Right atrium auricular region (tissue), 2 donors: Measurements from ENCODE around the gene GRAMD4. TPM values are rescaled to one million over a fixed set of nuclear protein-coding genes. Genes with fewer than 3 reads are reported as not detected.

Experiments
- DNase-seq: peaks from one replicate; pipeline ENCODE4 v3.0.0-alpha.2; 2019; ENCODE audit warnings: low spot score
- H3K27ac ChIP-seq, 2 donors: fragments of 200-600 bp; sonication (generic); 1 replicate in 1 of 2; 2 replicates in 1 of 2; pipeline ENCODE4 v1.5.1; 2016 to 2019
- H3K27me3 ChIP-seq, 2 donors: fragments of 200-600 bp; sonication (generic); one replicate each; pipeline versions ENCODE4 v1.5.1 to v1.6.0; 2017 to 2019
- H3K36me3 ChIP-seq: fragments of 200-600 bp; sonication (generic); one replicate; pipeline ENCODE4 v1.5.1; 2016
- H3K4me1 ChIP-seq, 2 donors: fragments of 200-600 bp; sonication (generic); one replicate each; pipeline versions ENCODE4 v1.5.1 to v1.6.0; 2017 to 2019
- H3K4me3 ChIP-seq, 2 donors: fragments of 200-600 bp; sonication (generic); 1 replicate in 1 of 2; 2 replicates in 1 of 2; pipeline ENCODE4 v1.5.1; 2017 to 2019; ENCODE audit warnings: mild to moderate bottlenecking in 1 of 2, moderate library complexity in 1 of 2
- H3K9me3 ChIP-seq, 2 donors: fragments of 200-600 bp; sonication (generic); one replicate each; pipeline ENCODE4 v1.5.1; 2019
- CTCF ChIP-seq, 2 donors: fragments of 200-600 bp; sonication (generic); IDR thresholded peaks; one replicate each; pipeline ENCODE4 v1.5.1; 2019; ENCODE audit warnings: antibody characterized with exemption in 2 of 2
- total RNA-seq, 2 donors: library from RNA; depleted of rRNA; stranded (reverse); fragments of >200 nt; gene quantifications; one replicate each; pipeline ENCODE4 v1.1.0, GENCODE V29; 2016

Gene GRAMD4
- total RNA-seq, 2 donors from 2014 or later, result 29.1 to 31.6 TPM

GRCh38 chr22:46708766-46709330 lies 88.7 kb downstream of the GRAMD4 start:
- no peak for DNase-seq
- Histone ChIP-seq H3K4me3 (no peak overlapping the region), H3K27ac (no peak overlapping the region), H3K27me3 (no peaks in the 10 kb centered on the region), H3K36me3 (peaks cover 83% of the 10 kb centered on the region), H3K9me3 (no peaks in the 10 kb centered on the region), H3K4me1 (peaks cover 0 to 4% of the 10 kb centered on the region in 2 donors)
- TF ChIP-seq CTCF (IDR thresholded peaks at IDR 0.05), result no peak

- Histone ChIP-seq H3K27ac (no peak overlapping the region), H3K4me3 (no peak overlapping the region), H3K4me1 (peaks cover 0 to 12% of the 10 kb centered on the region in 2 donors), H3K9me3 (no peaks in the 10 kb centered on the region), H3K27me3 (no peaks in the 10 kb centered on the region), H3K36me3 (peaks cover 68% of the 10 kb centered on the region)
- no peak for TF ChIP-seq CTCF (IDR thresholded peaks at IDR 0.05)
- DNase-seq, result no peak
Measured at GRCh38 chr22:46710806-46711205, 90.6 kb downstream of the GRAMD4 start.

GRCh38 chr22:46712288-46712687 lies 92.1 kb downstream of the GRAMD4 start:
- Histone ChIP-seq H3K9me3 (no peaks in the 10 kb centered on the region), H3K36me3 (peaks cover 61% of the 10 kb centered on the region), H3K27ac (no peak overlapping the region), H3K4me3 (no peak overlapping the region), H3K27me3 (no peaks in the 10 kb centered on the region), H3K4me1 (peaks cover 0 to 12% of the 10 kb centered on the region in 2 donors)
- DNase-seq, result no peak
- no peak for TF ChIP-seq CTCF (IDR thresholded peaks at IDR 0.05)

- no peak for DNase-seq
- no peaks in the 10 kb centered on the region for H3K27me3 ChIP-seq
- peak overlapping the region; percentile 10 to 23 for H3K27ac ChIP-seq
- peaks cover 0 to 12% of the 10 kb centered on the region in 2 donors for H3K4me1 ChIP-seq
- no peak for TF ChIP-seq CTCF (IDR thresholded peaks at IDR 0.05)
- H3K36me3 ChIP-seq, result peaks cover 61% of the 10 kb centered on the region
- H3K9me3 ChIP-seq, result no peaks in the 10 kb centered on the region
- no peak overlapping the region for H3K4me3 ChIP-seq
Measured at GRCh38 chr22:46714550-46714949, 94.4 kb downstream of the GRAMD4 start.

- no peak for DNase-seq
- no peak for TF ChIP-seq CTCF (IDR thresholded peaks at IDR 0.05)
- no peak overlapping the region for H3K4me3 ChIP-seq
- no peak overlapping the region for H3K27ac ChIP-seq
- peaks cover 0 to 6% of the 10 kb centered on the region in 2 donors for H3K4me1 ChIP-seq
- H3K36me3 ChIP-seq, result peaks cover 43% of the 10 kb centered on the region
- H3K9me3 ChIP-seq, result no peaks in the 10 kb centered on the region
- no peaks in the 10 kb centered on the region for H3K27me3 ChIP-seq
Measured at GRCh38 chr22:46719921-46720320, 99.7 kb downstream of the GRAMD4 start.

- no peaks in the 10 kb centered on the region for H3K9me3 ChIP-seq
- H3K27me3 ChIP-seq, result no peaks in the 10 kb centered on the region
- TF ChIP-seq CTCF (IDR thresholded peaks at IDR 0.05), result no peak
- peaks cover 42% of the 10 kb centered on the region for H3K36me3 ChIP-seq
- DNase-seq, result no peak
- H3K4me3 ChIP-seq, result no peak overlapping the region
- no peak overlapping the region for H3K27ac ChIP-seq
- H3K4me1 ChIP-seq, result peaks cover 0 to 22% of the 10 kb centered on the region in 2 donors
Measured at GRCh38 chr22:46721501-46722085, 101.4 kb downstream of the GRAMD4 start.
